Loucy (cell line): ENCODE data around the gene ENPEP.
"Not testable (repeated sequence)": the region's sequence is repeated elsewhere in the genome, so short reads cannot be mapped to it uniquely, and the experiment has no call there.

Experiments used
- H2AFZ ChIP-seq: fragments of 200-600 bp; sonication (generic); 2 replicates; pipeline ENCODE4 v1.6.0; 2016; ENCODE audit warnings: antibody characterized with exemption, mild to moderate bottlenecking, low read length, moderate library complexity
- H3F3A ChIP-seq: fragments of 200-600 bp; 2 replicates; pipeline ENCODE4 v1.6.0; 2016; ENCODE audit warnings: antibody characterized with exemption, low read depth, mild to moderate bottlenecking
- H3K27me3 ChIP-seq: fragments of 200-600 bp; sonication (generic); 2 replicates; pipeline ENCODE4 v1.6.1; 2014; ENCODE audit warnings: low read length, mild to moderate bottlenecking; ENCODE audit not compliant: insufficient read depth, poor library complexity, severe bottlenecking
- H3K36me3 ChIP-seq: fragments of 200-600 bp; sonication (generic); 2 replicates; pipeline ENCODE4 v1.6.1; 2016; ENCODE audit warnings: low read length; ENCODE audit not compliant: insufficient read depth
- H3K4me1 ChIP-seq: fragments of 200-600 bp; sonication (generic); 2 replicates; pipeline ENCODE4 v1.5.1; 2014; ENCODE audit warnings: low read length, mild to moderate bottlenecking; ENCODE audit not compliant: insufficient read depth, poor library complexity, severe bottlenecking
- H3K4me2 ChIP-seq: fragments of 200-600 bp; sonication (generic); 2 replicates; pipeline ENCODE4 v1.6.0; 2014; ENCODE audit warnings: antibody characterized with exemption, low read length, low read depth, mild to moderate bottlenecking; ENCODE audit not compliant: poor library complexity, severe bottlenecking
- H3K4me3 ChIP-seq: fragments of 200-600 bp; sonication (generic); 2 replicates; pipeline ENCODE4 v1.5.1; 2014; ENCODE audit warnings: low read length, mild to moderate bottlenecking, mixed read lengths; ENCODE audit not compliant: poor library complexity, severe bottlenecking
- H3K79me2 ChIP-seq: fragments of 200-600 bp; sonication (generic); 2 replicates; pipeline ENCODE4 v1.6.1; 2014; ENCODE audit warnings: low read length; ENCODE audit not compliant: insufficient read depth
- H3K9ac ChIP-seq: fragments of 200-600 bp; sonication (generic); 2 replicates; pipeline ENCODE4 v1.6.0; 2014; ENCODE audit warnings: mild to moderate bottlenecking, low read depth, low read length, moderate library complexity; ENCODE audit not compliant: poor library complexity, severe bottlenecking
- H3K9me2 ChIP-seq: fragments of 200-600 bp; sonication (generic); replicated peaks from 2 replicates; pipeline ENCODE4 v1.6.1; 2016; ENCODE audit warnings: low read depth, low read length, mixed read lengths
- H3K9me3 ChIP-seq: fragments of 200-600 bp; sonication (generic); 2 replicates; pipeline ENCODE4 v1.6.1; 2014; ENCODE audit warnings: mild to moderate bottlenecking, antibody characterized with exemption, low read length, low read depth; ENCODE audit not compliant: insufficient read depth
- H4K20me1 ChIP-seq: fragments of 200-600 bp; sonication (generic); 2 replicates; pipeline ENCODE4 v1.6.0; 2014; ENCODE audit warnings: antibody characterized with exemption, low read length, mild to moderate bottlenecking; ENCODE audit not compliant: insufficient read depth, poor library complexity, severe bottlenecking
- EZH2phosphoT487 ChIP-seq: fragments of 200-600 bp; IDR thresholded peaks from 2 replicates; pipeline ENCODE4 v1.6.1; 2018; ENCODE audit warnings: antibody characterized with exemption, mild to moderate bottlenecking, moderate library complexity, borderline replicate concordance
- TF ChIP-seq, protein P1 (sequence below): fragments of 200-600 bp; sonication (generic); conservative IDR thresholded peaks from 2 replicates; pipeline ENCODE4 v1.5.1; 2014; ENCODE audit warnings: mild to moderate bottlenecking, antibody characterized with exemption, low read length

Gene ENPEP

DNA sequence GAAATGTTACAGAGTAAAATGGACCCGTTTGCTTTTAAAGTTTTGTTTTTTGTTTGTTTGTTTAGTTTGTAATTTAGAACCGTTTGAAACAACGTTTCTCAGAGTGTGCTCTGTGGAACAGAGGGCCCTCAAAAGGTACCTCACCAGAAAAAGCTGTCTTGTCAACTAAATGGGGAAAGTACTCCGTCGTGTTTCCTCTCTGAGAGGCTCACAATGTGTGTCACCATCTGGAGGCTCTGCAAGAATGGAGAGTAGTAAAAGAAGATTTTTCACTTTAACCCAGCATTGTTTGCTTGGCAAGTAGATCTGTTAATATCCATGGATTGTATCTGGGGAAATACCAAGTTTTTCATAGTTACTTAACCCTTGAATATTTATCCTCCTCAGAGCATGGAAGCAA, 1.5 kb upstream of the ENPEP start:
- Histone ChIP-seq H3K9ac (no peak overlapping the region), H3K4me1 (no peaks in the 10 kb centered on the region), H3K4me2 (no peak overlapping the region), H3K36me3 (no peaks in the 10 kb centered on the region), H4K20me1 (no peaks in the 10 kb centered on the region), H3K27me3 (no peaks in the 10 kb centered on the region), H3K4me3 (no peak overlapping the region), H3F3A (no peaks in the 10 kb centered on the region), H3K9me3 (peaks cover under 1% of the 10 kb centered on the region; the same call in 1 of the 2 replicates), H3K79me2 (no peaks in the 10 kb centered on the region), H3K9me2 (no peaks in the 10 kb centered on the region), H2AFZ (peak overlapping the region; percentile 42; the same call in 1 of the 2 replicates)
- no peak for TF ChIP-seq EZH2phosphoT487
- TF ChIP-seq, protein P1, sequence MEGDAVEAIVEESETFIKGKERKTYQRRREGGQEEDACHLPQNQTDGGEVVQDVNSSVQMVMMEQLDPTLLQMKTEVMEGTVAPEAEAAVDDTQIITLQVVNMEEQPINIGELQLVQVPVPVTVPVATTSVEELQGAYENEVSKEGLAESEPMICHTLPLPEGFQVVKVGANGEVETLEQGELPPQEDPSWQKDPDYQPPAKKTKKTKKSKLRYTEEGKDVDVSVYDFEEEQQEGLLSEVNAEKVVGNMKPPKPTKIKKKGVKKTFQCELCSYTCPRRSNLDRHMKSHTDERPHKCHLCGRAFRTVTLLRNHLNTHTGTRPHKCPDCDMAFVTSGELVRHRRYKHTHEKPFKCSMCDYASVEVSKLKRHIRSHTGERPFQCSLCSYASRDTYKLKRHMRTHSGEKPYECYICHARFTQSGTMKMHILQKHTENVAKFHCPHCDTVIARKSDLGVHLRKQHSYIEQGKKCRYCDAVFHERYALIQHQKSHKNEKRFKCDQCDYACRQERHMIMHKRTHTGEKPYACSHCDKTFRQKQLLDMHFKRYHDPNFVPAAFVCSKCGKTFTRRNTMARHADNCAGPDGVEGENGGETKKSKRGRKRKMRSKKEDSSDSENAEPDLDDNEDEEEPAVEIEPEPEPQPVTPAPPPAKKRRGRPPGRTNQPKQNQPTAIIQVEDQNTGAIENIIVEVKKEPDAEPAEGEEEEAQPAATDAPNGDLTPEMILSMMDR = no peak

DNA sequence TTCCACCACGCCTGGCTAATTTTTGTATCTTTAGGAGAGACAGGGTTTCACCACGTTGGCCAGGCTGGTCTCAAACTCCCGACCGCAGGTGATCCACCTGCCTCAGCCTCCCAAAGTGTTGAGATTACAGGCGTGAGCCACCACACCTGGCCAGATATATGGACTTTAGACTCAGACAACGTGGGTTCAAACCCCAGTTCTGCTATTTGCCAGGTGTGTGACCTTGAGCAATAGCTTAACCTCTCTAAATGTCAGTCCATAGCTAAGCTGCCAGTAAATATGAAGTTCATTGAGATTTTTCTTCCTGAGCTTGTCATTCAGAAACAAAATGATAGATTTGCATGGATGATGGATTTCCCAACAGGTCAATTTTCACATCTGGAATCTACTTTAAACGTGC, 875 bp upstream of the ENPEP start:
- H3K9me2 ChIP-seq, H3K79me2 ChIP-seq, H3K9ac ChIP-seq, H3F3A ChIP-seq, H3K4me2 ChIP-seq, H3K27me3 ChIP-seq, H3K9me3 ChIP-seq, H3K4me1 ChIP-seq, H3K36me3 ChIP-seq, H4K20me1 ChIP-seq, H3K4me3 ChIP-seq: not testable (repeated sequence)
- H2AFZ ChIP-seq = 0 out of 2 replicates have a peak overlapping the region, but pooled peaks have one; percentile 59

DNA sequence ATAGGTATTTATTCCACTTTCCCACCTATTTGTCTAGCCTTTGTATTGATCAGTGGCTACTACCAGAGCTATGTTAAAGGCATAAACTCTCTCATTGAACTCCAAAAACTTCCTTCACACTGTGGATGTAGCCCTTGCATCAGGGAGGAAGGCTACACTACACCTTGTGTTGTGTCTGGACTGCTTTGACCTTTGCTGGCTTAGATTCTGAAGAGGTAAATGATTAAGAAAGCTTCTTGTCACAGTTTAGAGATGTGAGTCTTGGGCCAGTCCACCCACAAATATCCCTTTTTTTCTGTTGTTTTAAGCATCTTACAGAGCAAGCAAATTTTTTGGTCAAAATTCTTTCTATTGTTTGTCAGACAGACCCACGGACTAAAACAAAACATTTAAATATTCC, 1.9 kb downstream of the ENPEP start:
- H3K27me3 ChIP-seq = no peaks in the 10 kb centered on the region
- H3K79me2 ChIP-seq = no peaks in the 10 kb centered on the region
- H3F3A ChIP-seq = no peaks in the 10 kb centered on the region
- no peak overlapping the region for H3K4me3 ChIP-seq
- H2AFZ ChIP-seq = 0 out of 2 replicates have a peak overlapping the region, but pooled peaks have one; percentile 18
- H3K4me1 ChIP-seq = no peaks in the 10 kb centered on the region
- H3K9me2 ChIP-seq = no peaks in the 10 kb centered on the region
- H4K20me1 ChIP-seq = no peaks in the 10 kb centered on the region
- no peaks in the 10 kb centered on the region for H3K9me3 ChIP-seq
- no peak for TF ChIP-seq EZH2phosphoT487
- TF ChIP-seq, protein P1 = no peak
- H3K9ac ChIP-seq = no peak overlapping the region
- no peak overlapping the region for H3K4me2 ChIP-seq
- H3K36me3 ChIP-seq = no peaks in the 10 kb centered on the region

DNA sequence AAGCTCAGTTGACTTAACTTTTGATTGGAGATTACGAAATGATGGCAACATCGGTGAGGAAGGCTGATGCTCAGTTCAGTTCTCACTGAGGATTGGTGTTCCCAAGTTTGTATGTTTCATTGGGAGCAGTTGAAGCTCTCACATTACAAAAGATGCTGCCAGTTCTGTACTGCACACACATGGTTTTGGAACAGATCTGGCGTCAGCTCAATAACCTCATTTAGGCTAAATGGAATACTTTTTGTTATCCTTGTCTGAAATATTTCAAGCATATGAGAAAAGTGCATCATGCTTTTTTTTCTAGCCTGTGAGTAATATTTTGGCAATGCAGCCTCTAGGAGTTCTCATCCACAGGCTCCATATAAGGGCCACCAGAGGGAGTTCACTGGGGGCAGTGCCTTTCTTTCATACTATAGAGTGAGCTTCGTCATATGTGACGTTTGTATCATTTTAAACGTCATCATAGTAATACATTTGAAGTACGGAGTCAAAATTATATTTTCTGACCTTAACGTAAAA, 4.1 kb downstream of the ENPEP start:
- Histone ChIP-seq H3K9ac (no peak overlapping the region), H3K9me3 (no peaks in the 10 kb centered on the region), H4K20me1 (no peaks in the 10 kb centered on the region), H3K36me3 (no peaks in the 10 kb centered on the region), H3K4me3 (no peak overlapping the region), H2AFZ (no peak overlapping the region), H3K27me3 (no peaks in the 10 kb centered on the region), H3K4me1 (no peaks in the 10 kb centered on the region), H3K9me2 (no peaks in the 10 kb centered on the region), H3K79me2 (no peaks in the 10 kb centered on the region), H3K4me2 (no peak overlapping the region), H3F3A (no peaks in the 10 kb centered on the region)
- TF ChIP-seq, protein P1 = peak; percentile 50
- no peak for TF ChIP-seq EZH2phosphoT487
